Measurements from ENCODE around the gene FMO2. TPM values are rescaled to one million over a fixed set of nuclear protein-coding genes. Genes with fewer than 3 reads are reported as not detected.

Gene FMO2
- not detected in 2 replicates for total RNA-seq
- polyA plus RNA-seq = not detected in 2 replicates

GRCh38 chr1:171185091-171185490 is at the start of gene FMO2:
FMO2 (plus strand) TSS chr1:171185300; CDS start chr1:171185714, 414 bp downstream.
- no peak for TF ChIP-seq CTCF (IDR thresholded peaks at IDR 0.05; ENCODE audit: low read depth, low read length)
- no peaks in the 10 kb centered on the region for H3K27me3 ChIP-seq
- H3K36me3 ChIP-seq = no peaks in the 10 kb centered on the region
- H3K27ac ChIP-seq = no peak within 1 kb of the TSS
- H3K4me1 ChIP-seq (ENCODE audit: low read depth) = no peaks in the 10 kb centered on the region
- peak in 1 of 2 donors; percentile 87 for DNase-seq (ENCODE audit: low read depth in 1 of 2, low spot score in 1 of 2)
- H3K9me3 ChIP-seq (ENCODE audit: low read depth) = no peaks in the 10 kb centered on the region
- no peak within 1 kb of the TSS for H3K4me3 ChIP-seq

GRCh38 chr1:171137580-171137979 is 47.5 kb upstream of the FMO2 start:
- no peak overlapping the region for H3K27ac ChIP-seq
- H3K4me3 ChIP-seq = no peak overlapping the region
- no peaks in the 10 kb centered on the region for H3K9me3 ChIP-seq (ENCODE audit: low read depth)
- no peaks in the 10 kb centered on the region for H3K4me1 ChIP-seq (ENCODE audit: low read depth)
- no peaks in the 10 kb centered on the region for H3K36me3 ChIP-seq
- TF ChIP-seq CTCF (IDR thresholded peaks at IDR 0.05; ENCODE audit: low read depth, low read length) = no peak
- H3K27me3 ChIP-seq = no peaks in the 10 kb centered on the region
- DNase-seq (ENCODE audit: low read depth in 1 of 2, low spot score in 1 of 2) = peak in 1 of 2 donors; percentile 57

- H3K27me3 ChIP-seq = no peaks in the 10 kb centered on the region
- no peak overlapping the region for H3K4me3 ChIP-seq
- H3K9me3 ChIP-seq (ENCODE audit: low read depth) = no peaks in the 10 kb centered on the region
- peak in 1 of 2 donors; percentile 36 for DNase-seq (ENCODE audit: low read depth in 1 of 2, low spot score in 1 of 2)
- H3K36me3 ChIP-seq = no peaks in the 10 kb centered on the region
- no peak for TF ChIP-seq CTCF (IDR thresholded peaks at IDR 0.05; ENCODE audit: low read depth, low read length)
- H3K27ac ChIP-seq = no peak overlapping the region
- no peaks in the 10 kb centered on the region for H3K4me1 ChIP-seq (ENCODE audit: low read depth)
Observed at GRCh38 chr1:171138980-171139379, 46.1 kb upstream of the FMO2 start.

- no peak for TF ChIP-seq CTCF (IDR thresholded peaks at IDR 0.05; ENCODE audit: low read depth, low read length)
- no peak overlapping the region for H3K4me3 ChIP-seq
- H3K27me3 ChIP-seq = no peaks in the 10 kb centered on the region
- H3K36me3 ChIP-seq = no peaks in the 10 kb centered on the region
- H3K4me1 ChIP-seq (ENCODE audit: low read depth) = no peaks in the 10 kb centered on the region
- no peak for DNase-seq (ENCODE audit: low read depth in 1 of 2, low spot score in 1 of 2)
- H3K27ac ChIP-seq = no peak overlapping the region
- no peaks in the 10 kb centered on the region for H3K9me3 ChIP-seq (ENCODE audit: low read depth)
Observed at GRCh38 chr1:171139890-171140289, 45.2 kb upstream of the FMO2 start.

GRCh38 chr1:171140401-171140800 is 44.7 kb upstream of the FMO2 start:
- TF ChIP-seq CTCF (IDR thresholded peaks at IDR 0.05; ENCODE audit: low read depth, low read length) = no peak
- no peaks in the 10 kb centered on the region for H3K36me3 ChIP-seq
- H3K27me3 ChIP-seq = no peaks in the 10 kb centered on the region
- DNase-seq (ENCODE audit: low read depth in 1 of 2, low spot score in 1 of 2) = peak in 1 of 2 donors; percentile 22
- no peaks in the 10 kb centered on the region for H3K9me3 ChIP-seq (ENCODE audit: low read depth)
- H3K4me3 ChIP-seq = no peak overlapping the region
- no peak overlapping the region for H3K27ac ChIP-seq
- no peaks in the 10 kb centered on the region for H3K4me1 ChIP-seq (ENCODE audit: low read depth)
